SU-DHL-6 (cell line): ENCODE measurements around the gene NGB.

Experiments used
- EZH2phosphoT487 ChIP-seq: fragments of 200-600 bp; sonication (generic), shearing (Covaris generic); conservative IDR thresholded peaks from 2 replicates; pipeline ENCODE4 v1.6.1; 2018; ENCODE audit warnings: mild to moderate bottlenecking, antibody characterized with exemption, low read length, moderate library complexity, mixed read lengths
- TF ChIP-seq, protein P1 (sequence below): fragments of 200-600 bp; sonication (generic); IDR thresholded peaks from one replicate; pipeline ENCODE4 v1.5.1; 2017; ENCODE audit warnings: antibody characterized with exemption, mild to moderate bottlenecking, low read length, moderate library complexity; ENCODE audit not compliant: insufficient read depth, poor library complexity, severe bottlenecking

DNA sequence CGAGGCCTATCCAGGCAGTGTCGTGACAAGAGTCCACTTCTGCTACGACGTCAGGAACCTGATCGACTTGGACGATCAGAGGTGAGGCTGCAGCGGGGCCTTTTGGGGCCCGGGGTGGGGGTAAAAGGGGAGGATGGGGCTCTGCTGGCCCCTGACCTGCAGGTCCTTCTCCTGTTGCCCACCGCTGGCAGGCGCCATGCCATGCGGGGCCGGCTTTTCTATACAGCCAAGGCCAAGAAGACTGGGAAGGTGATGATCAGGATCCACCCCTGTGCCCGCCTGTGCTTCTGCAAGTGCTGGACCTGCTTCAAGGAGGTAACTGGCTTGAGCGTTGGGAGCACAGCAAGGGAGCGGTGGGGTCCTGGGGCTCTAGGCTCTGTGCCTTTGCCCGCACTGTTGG is 31.6 kb downstream of the NGB start:
- TF ChIP-seq, protein P1, sequence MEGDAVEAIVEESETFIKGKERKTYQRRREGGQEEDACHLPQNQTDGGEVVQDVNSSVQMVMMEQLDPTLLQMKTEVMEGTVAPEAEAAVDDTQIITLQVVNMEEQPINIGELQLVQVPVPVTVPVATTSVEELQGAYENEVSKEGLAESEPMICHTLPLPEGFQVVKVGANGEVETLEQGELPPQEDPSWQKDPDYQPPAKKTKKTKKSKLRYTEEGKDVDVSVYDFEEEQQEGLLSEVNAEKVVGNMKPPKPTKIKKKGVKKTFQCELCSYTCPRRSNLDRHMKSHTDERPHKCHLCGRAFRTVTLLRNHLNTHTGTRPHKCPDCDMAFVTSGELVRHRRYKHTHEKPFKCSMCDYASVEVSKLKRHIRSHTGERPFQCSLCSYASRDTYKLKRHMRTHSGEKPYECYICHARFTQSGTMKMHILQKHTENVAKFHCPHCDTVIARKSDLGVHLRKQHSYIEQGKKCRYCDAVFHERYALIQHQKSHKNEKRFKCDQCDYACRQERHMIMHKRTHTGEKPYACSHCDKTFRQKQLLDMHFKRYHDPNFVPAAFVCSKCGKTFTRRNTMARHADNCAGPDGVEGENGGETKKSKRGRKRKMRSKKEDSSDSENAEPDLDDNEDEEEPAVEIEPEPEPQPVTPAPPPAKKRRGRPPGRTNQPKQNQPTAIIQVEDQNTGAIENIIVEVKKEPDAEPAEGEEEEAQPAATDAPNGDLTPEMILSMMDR: no peak
- no peak for TF ChIP-seq EZH2phosphoT487
